Measurements from ENCODE around the gene LAG3.
A peak's percentile ranks its signal among the peaks of the same experiment; 100 is the strongest.

The LAG3 gene

DNA sequence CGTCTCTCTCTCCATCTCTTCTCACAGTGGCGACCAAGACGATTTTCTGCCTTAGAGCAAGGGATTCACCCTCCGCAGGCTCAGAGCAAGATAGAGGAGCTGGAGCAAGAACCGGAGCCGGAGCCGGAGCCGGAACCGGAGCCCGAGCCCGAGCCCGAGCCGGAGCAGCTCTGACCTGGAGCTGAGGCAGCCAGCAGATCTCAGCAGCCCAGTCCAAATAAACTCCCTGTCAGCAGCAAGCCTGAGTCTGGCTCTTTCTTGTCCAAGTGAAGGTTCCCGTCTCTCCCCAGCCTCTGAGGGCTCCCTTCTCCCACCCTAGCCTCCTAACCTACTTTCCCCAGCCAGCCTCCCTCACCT is 5.9 kb downstream of the LAG3 start:
- Histone ChIP-seq H3F3A (ENCODE audit: low read depth) (no peaks in the 10 kb centered on the region), H3K79me2 (ENCODE audit: insufficient read depth, low read length) (no peaks in the 10 kb centered on the region), H3K9me3 (ENCODE audit: insufficient read depth, low read depth, low read length) (no peaks in the 10 kb centered on the region), H3K9me2 (replicated peaks; ENCODE audit: low read depth, low read length) (no peaks in the 10 kb centered on the region), H3K36me3 (ENCODE audit: insufficient read depth, low read length) (no peaks in the 10 kb centered on the region), H3K27me3 (ENCODE audit: insufficient read depth, low read length, poor library complexity, severe bottlenecking) (no peaks in the 10 kb centered on the region), H3K9ac (ENCODE audit: low read depth, low read length, poor library complexity, severe bottlenecking) (peak overlapping the region; percentile 34), H2AFZ (ENCODE audit: low read length) (no peak overlapping the region), H3K4me3 (ENCODE audit: low read length, poor library complexity, severe bottlenecking) (no peak overlapping the region), H3K4me2 (ENCODE audit: low read depth, low read length, poor library complexity, severe bottlenecking) (no peak overlapping the region), H4K20me1 (ENCODE audit: insufficient read depth, low read length, poor library complexity, severe bottlenecking) (no peaks in the 10 kb centered on the region), H3K4me1 (ENCODE audit: insufficient read depth, low read length, poor library complexity, severe bottlenecking) (peaks cover 4% of the 10 kb centered on the region)
- TF ChIP-seq, protein P1, sequence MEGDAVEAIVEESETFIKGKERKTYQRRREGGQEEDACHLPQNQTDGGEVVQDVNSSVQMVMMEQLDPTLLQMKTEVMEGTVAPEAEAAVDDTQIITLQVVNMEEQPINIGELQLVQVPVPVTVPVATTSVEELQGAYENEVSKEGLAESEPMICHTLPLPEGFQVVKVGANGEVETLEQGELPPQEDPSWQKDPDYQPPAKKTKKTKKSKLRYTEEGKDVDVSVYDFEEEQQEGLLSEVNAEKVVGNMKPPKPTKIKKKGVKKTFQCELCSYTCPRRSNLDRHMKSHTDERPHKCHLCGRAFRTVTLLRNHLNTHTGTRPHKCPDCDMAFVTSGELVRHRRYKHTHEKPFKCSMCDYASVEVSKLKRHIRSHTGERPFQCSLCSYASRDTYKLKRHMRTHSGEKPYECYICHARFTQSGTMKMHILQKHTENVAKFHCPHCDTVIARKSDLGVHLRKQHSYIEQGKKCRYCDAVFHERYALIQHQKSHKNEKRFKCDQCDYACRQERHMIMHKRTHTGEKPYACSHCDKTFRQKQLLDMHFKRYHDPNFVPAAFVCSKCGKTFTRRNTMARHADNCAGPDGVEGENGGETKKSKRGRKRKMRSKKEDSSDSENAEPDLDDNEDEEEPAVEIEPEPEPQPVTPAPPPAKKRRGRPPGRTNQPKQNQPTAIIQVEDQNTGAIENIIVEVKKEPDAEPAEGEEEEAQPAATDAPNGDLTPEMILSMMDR (conservative IDR thresholded peaks at IDR 0.05; ENCODE audit: low read length): no peak
- TF ChIP-seq EZH2phosphoT487 (IDR thresholded peaks at IDR 0.05; ENCODE audit: borderline replicate concordance): no peak

GRCh38 chr12:6778574-6779550 is 6.5 kb downstream of the LAG3 start:
- Histone ChIP-seq H3K4me2 (ENCODE audit: low read depth, low read length, poor library complexity, severe bottlenecking) (peak overlapping the region; percentile 53), H3K9me2 (replicated peaks; ENCODE audit: low read depth, low read length) (no peaks in the 10 kb centered on the region), H3K4me1 (ENCODE audit: insufficient read depth, low read length, poor library complexity, severe bottlenecking) (peaks cover 4% of the 10 kb centered on the region), H3K9ac (ENCODE audit: low read depth, low read length, poor library complexity, severe bottlenecking) (peak overlapping the region; percentile 34), H3K36me3 (ENCODE audit: insufficient read depth, low read length) (no peaks in the 10 kb centered on the region), H4K20me1 (ENCODE audit: insufficient read depth, low read length, poor library complexity, severe bottlenecking) (no peaks in the 10 kb centered on the region), H3K27me3 (ENCODE audit: insufficient read depth, low read length, poor library complexity, severe bottlenecking) (no peaks in the 10 kb centered on the region), H3K79me2 (ENCODE audit: insufficient read depth, low read length) (no peaks in the 10 kb centered on the region), H2AFZ (ENCODE audit: low read length) (peak overlapping the region; percentile 35; the same call in 1 of the 2 replicates), H3K9me3 (ENCODE audit: insufficient read depth, low read depth, low read length) (no peaks in the 10 kb centered on the region), H3F3A (ENCODE audit: low read depth) (no peaks in the 10 kb centered on the region), H3K4me3 (ENCODE audit: low read length, poor library complexity, severe bottlenecking) (peak overlapping the region; percentile 46)
- TF ChIP-seq, protein P1 (conservative IDR thresholded peaks at IDR 0.05; ENCODE audit: low read length): peak; percentile 95
- TF ChIP-seq EZH2phosphoT487 (IDR thresholded peaks at IDR 0.05; ENCODE audit: borderline replicate concordance): no peak

DNA sequence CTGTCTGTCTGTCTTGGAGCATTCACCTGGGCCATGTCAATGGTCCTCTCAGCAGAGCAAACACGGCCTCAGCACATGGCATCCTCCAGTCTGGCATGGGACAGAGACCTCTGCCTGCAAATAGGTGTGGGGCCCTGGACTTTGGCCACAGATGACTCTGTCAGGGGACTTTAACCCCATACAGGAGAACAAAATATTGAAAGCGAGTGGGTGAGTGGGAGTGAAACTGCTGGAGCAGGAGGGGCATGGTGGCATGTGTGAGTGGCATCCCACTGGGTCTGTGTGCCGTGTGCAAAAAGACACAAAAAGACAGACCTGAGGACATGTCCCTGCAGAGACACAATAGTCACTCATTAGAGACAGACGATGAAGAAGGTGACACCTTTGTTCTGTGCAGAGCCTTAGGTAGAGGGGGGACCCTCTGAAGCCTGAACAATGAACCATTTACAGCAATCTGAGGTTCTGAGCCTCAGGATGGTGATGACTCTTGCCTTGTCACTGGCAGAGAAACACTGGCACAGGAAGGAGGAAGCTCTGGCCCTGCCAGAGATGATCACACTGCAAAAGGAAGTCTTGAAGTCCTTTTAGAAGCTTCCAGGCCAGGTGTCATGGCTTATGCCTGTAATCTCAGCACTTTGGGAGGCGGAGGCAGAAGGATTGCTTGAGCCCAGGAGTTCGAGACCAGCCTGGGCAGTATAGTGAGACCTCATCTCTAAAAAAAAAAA is 7.5 kb downstream of the LAG3 start:
- H3K4me3 ChIP-seq (ENCODE audit: low read length, poor library complexity, severe bottlenecking): no peak overlapping the region
- no peaks in the 10 kb centered on the region for H3K9me2 ChIP-seq (replicated peaks; ENCODE audit: low read depth, low read length)
- no peaks in the 10 kb centered on the region for H4K20me1 ChIP-seq (ENCODE audit: insufficient read depth, low read length, poor library complexity, severe bottlenecking)
- H3K27me3 ChIP-seq (ENCODE audit: insufficient read depth, low read length, poor library complexity, severe bottlenecking): no peaks in the 10 kb centered on the region
- H3F3A ChIP-seq (ENCODE audit: low read depth): no peaks in the 10 kb centered on the region
- H3K36me3 ChIP-seq (ENCODE audit: insufficient read depth, low read length): no peaks in the 10 kb centered on the region
- no peaks in the 10 kb centered on the region for H3K79me2 ChIP-seq (ENCODE audit: insufficient read depth, low read length)
- no peak overlapping the region for H3K4me2 ChIP-seq (ENCODE audit: low read depth, low read length, poor library complexity, severe bottlenecking)
- H3K9ac ChIP-seq (ENCODE audit: low read depth, low read length, poor library complexity, severe bottlenecking): no peak overlapping the region
- TF ChIP-seq EZH2phosphoT487 (IDR thresholded peaks at IDR 0.05; ENCODE audit: borderline replicate concordance): no peak
- TF ChIP-seq, protein P1 (conservative IDR thresholded peaks at IDR 0.05; ENCODE audit: low read length): no peak
- H2AFZ ChIP-seq (ENCODE audit: low read length): no peak overlapping the region
- H3K4me1 ChIP-seq (ENCODE audit: insufficient read depth, low read length, poor library complexity, severe bottlenecking): peaks cover 4% of the 10 kb centered on the region
- H3K9me3 ChIP-seq (ENCODE audit: insufficient read depth, low read depth, low read length): no peaks in the 10 kb centered on the region

Data from Loucy (cell line).